ELF-1 (cell line): Measurements from ENCODE around the gene CPS1.

Source experiments
- DNase-seq: peaks from one replicate; pipeline ENCODE4 v3.0.0-alpha.2; 2016; ENCODE audit warnings: low read depth, low spot score

Gene CPS1

DNA sequence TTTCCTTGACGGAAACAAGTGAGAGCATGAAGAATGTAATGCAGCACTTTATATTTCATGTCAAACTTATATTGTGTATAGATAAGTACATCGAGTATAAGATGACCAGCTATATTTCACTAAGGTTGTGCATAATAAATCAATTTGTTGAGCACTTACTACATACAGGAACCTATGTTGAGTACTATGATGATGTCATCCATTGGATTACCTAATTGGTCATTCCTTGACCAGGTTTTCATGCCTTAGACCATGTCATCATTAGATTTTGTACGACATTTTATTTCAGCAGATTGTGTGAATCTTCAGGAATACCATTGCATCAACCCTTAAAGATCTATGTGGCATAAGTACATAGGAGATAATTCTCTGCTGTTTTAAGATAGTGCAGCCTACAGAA, 119.7 kb downstream of the CPS1 start:
- no peak for DNase-seq

DNA sequence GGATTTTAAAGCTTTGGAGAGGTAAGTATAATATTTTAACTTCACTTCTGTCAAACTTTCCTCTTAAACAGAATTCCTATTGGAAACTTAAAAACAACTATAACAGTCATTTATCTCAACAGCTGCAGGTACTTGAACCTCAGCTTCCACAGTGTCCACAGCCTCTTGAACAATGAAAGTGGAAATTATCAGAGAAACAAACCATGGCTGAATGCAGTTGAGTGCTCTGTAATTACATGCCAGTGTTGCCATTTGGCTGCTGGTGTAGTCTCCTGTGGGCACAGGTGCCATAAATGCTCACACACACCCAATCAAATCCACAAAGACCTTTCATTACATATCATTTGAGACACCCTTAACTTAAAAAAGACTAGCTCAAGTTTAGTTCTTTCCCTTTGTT, 125.1 kb downstream of the CPS1 start:
- no peak for DNase-seq

DNA sequence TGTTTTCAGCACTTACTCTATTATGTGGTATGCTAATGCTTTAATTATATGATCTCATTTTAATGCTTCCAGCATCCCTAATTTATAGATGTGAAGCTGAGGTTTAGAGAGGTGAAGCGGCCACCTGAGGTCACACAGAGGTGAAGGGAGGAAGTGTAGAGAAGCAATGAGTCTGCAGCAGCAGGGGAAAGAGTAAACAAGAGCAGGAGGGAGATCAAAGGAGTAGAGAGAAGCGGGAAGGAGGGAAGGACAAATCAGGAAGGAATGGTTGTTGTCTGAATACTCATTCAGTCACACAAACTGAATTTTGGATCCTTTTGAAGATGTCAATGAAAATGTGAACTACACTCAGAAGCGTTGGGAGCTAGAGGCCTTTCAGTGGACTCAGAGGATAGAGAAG, 130.0 kb downstream of the CPS1 start:
- no peak for DNase-seq

- DNase-seq: no peak
Observed at GRCh38 chr2:210687786-210688470, 131.5 kb downstream of the CPS1 start.

GRCh38 chr2:210707900-210708299, 151.5 kb downstream of the CPS1 start:
- no peak for DNase-seq

DNA sequence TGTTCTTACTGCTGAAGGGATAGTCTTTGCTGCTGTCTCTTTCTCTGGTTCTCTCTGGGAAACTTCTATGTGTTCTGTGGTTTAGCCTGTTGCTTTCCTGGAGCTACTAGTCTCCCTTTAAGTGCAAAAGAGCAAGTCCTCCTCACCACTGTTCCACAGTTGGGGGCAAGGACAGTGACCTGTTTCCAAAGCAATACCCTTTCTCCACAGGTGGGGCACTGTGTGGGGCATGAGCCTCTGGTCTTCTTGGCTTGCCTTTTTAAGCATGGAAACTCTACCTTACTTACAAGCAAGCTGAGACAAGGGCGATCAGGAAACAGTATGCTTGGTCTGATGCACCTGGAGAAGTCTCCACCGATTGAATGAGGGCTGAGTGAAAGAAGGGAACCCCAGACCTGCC, 156.7 kb downstream of the CPS1 start:
- DNase-seq: peak; percentile 11

DNA sequence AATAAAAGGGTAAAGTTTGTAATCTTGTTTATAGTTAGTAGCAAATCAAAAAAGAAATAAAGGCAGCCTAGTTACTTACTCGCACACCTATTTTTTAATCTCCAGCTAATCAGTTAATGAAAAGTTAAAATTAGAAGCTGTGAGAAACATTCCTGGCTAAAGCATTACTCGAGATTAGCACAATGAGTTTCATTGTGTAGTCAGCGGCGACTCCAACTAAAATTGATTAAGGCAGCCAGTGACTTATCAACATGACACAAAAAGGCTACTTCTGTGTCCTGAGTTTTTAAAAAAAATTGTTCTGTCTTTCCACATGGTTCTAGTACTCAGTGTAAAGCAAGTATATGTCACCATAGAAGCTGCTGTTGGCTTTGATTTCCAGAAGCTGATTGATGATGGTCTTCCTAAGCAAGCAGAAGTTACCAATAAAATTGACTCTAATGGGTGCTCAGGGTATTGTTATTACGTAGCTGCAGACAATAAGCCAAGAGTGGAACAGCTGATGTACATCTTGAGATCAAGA, 159.2 kb downstream of the CPS1 start:
- DNase-seq: no peak

DNA sequence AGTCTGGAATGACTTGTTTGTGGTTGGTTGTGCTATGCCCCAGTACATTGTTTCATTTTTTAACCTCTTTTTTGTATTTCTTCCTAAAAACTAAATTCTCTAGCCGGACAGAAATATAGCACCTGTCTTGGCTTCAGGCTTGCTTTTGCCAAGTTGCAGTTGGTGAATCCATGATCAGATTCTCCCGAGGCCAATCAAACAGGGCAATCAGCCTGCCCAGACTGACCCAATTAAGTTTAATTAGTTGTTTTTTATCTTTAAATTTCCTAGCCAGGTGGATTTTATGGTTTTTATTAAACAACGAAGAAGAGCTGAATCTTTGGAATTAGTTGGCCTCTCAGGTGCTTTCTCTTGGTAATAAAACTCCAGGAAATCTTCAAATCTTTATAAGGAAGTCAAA, 162.1 kb downstream of the CPS1 start:
- DNase-seq: no peak

- no peak for DNase-seq
Observed at GRCh38 chr2:210722092-210722491, 165.7 kb downstream of the CPS1 start.

- DNase-seq: no peak
Observed at GRCh38 chr2:210727549-210727948, 171.2 kb downstream of the CPS1 start.
